Endodermal cell (in vitro differentiated cells): Measurements from ENCODE around the gene IGF2. TPM values are rescaled to one million over a fixed set of nuclear protein-coding genes. Genes with fewer than 3 reads are reported as not detected.

Source experiments
- DNase-seq: peaks from one replicate; pipeline ENCODE4 v3.0.0-alpha.2; 2017
- H3K27ac ChIP-seq: 2 replicates; pipeline ENCODE4 v1.5.1; 2013; ENCODE audit warnings: mild to moderate bottlenecking, low read depth, low read length, moderate library complexity
- H3K27me3 ChIP-seq: 2 replicates; pipeline ENCODE4 v1.6.1; 2013; ENCODE audit warnings: mild to moderate bottlenecking, low read length, moderate library complexity; ENCODE audit not compliant: insufficient read depth, control insufficient read depth, poor library complexity, severe bottlenecking
- H3K36me3 ChIP-seq: 2 replicates; pipeline ENCODE4 v1.7.0; 2013; ENCODE audit warnings: mild to moderate bottlenecking, low read length, moderate library complexity; ENCODE audit not compliant: control insufficient read depth, insufficient read depth
- H3K4me1 ChIP-seq: one replicate; pipeline ENCODE4 v1.7.0; 2013; ENCODE audit warnings: low read length; ENCODE audit not compliant: control insufficient read depth, insufficient read depth
- H3K4me3 ChIP-seq: 2 replicates; pipeline ENCODE4 v1.5.1; 2013; ENCODE audit warnings: mild to moderate bottlenecking, low read length, moderate library complexity
- H3K9ac ChIP-seq: 2 replicates; pipeline ENCODE4 v1.6.1; 2013; ENCODE audit warnings: mild to moderate bottlenecking, low read length, moderate library complexity; ENCODE audit not compliant: poor library complexity, severe bottlenecking; ENCODE audit errors: extremely low read depth
- H3K9me3 ChIP-seq: 2 replicates; pipeline ENCODE4 v1.6.1; 2013; ENCODE audit warnings: mild to moderate bottlenecking, low read length, moderate library complexity; ENCODE audit not compliant: control insufficient read depth
- H3K27ac Mint-ChIP-seq: 2 replicates; pipeline ENCODE4 v1.8.0; 2020; ENCODE audit warnings: mixed read lengths
- H3K27me3 Mint-ChIP-seq: 2 replicates; pipeline ENCODE4 v1.8.0; 2021; ENCODE audit warnings: mild to moderate bottlenecking, mixed read lengths; ENCODE audit not compliant: insufficient read depth
- H3K36me3 Mint-ChIP-seq: 2 replicates; pipeline ENCODE4 v1.8.0; 2020; ENCODE audit warnings: low read depth, mixed read lengths
- H3K4me1 Mint-ChIP-seq: 2 replicates; pipeline ENCODE4 v1.8.0; 2020; ENCODE audit warnings: mixed read lengths
- H3K4me3 Mint-ChIP-seq: 2 replicates; pipeline ENCODE4 v1.8.0; 2020; ENCODE audit warnings: mild to moderate bottlenecking, moderate library complexity, mixed read lengths
- H3K9me3 Mint-ChIP-seq: 2 replicates; pipeline ENCODE4 v1.8.0; 2020; ENCODE audit warnings: mild to moderate bottlenecking, mixed read lengths
- WGBS, 2 experiments: methylation state at CpG; one replicate each; pipeline versions ENCODE4 v1.1.5 to v1.1.7; 2013; ENCODE audit warnings: missing lambda C conversion rate in 2 of 2, mixed read lengths in 1 of 2; ENCODE audit not compliant: insufficient coverage in 1 of 2, insufficient read length in 1 of 2; 5-methylcytosine and 5-hydroxymethylcytosine counted together
- total RNA-seq, 2 donors: library from RNA; stranded (reverse); fragmentation: NEBNext Ultra II Directional in 1 of 2; extraction: Animal tissue kit (Norgen Biotek cat#: 25700) in 1 of 2; gene quantifications; 2 replicates in 1 of 2; 3 replicates in 1 of 2; pipeline ENCODE4 v1.2.1, GENCODE V29; 2021
- TF ChIP-seq, protein P1 (sequence below): fragments of 200-600 bp; sonication (generic); conservative IDR thresholded peaks from 2 replicates; pipeline ENCODE4 v1.5.0; 2021; ENCODE audit warnings: antibody characterized with exemption, mild to moderate bottlenecking

Gene IGF2
- total RNA-seq, 2 donors from 2014 or later = 0.80 to 5.1 TPM

DNA sequence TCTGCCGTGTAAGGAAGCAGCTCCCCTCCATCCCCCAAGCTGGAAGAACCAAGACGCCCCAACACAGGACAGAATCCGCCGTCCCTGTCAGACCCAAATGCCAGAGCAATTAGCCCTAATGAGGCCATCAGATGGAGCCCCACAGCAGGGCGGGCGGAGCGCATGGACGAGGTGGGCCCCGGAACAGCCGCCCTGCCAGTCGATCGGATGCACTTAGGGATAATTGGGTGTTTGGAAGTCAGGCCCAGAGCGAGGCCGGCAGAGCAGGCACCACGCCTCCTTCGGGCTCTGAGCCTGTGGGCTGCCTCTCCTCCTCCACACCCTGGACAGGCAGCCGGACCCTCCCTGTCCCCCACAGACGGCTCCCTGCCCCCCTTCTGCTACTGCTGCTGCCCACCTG lies 37.9 kb upstream of the IGF2 start:
- H3K9me3 ChIP-seq = no peaks in the 10 kb centered on the region
- H3K4me3 Mint-ChIP-seq = no peak overlapping the region
- no peak for DNase-seq
- no peak overlapping the region for H3K27ac Mint-ChIP-seq
- H3K4me1 Mint-ChIP-seq = no peaks in the 10 kb centered on the region
- TF ChIP-seq, protein P1, sequence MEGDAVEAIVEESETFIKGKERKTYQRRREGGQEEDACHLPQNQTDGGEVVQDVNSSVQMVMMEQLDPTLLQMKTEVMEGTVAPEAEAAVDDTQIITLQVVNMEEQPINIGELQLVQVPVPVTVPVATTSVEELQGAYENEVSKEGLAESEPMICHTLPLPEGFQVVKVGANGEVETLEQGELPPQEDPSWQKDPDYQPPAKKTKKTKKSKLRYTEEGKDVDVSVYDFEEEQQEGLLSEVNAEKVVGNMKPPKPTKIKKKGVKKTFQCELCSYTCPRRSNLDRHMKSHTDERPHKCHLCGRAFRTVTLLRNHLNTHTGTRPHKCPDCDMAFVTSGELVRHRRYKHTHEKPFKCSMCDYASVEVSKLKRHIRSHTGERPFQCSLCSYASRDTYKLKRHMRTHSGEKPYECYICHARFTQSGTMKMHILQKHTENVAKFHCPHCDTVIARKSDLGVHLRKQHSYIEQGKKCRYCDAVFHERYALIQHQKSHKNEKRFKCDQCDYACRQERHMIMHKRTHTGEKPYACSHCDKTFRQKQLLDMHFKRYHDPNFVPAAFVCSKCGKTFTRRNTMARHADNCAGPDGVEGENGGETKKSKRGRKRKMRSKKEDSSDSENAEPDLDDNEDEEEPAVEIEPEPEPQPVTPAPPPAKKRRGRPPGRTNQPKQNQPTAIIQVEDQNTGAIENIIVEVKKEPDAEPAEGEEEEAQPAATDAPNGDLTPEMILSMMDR = no peak
- WGBS, 2 experiments = 89 to 96% methylated on average over 10 to 18 of the region's 18 CpGs
- no peaks in the 10 kb centered on the region for H3K36me3 Mint-ChIP-seq
- no peaks in the 10 kb centered on the region for H3K4me1 ChIP-seq
- H3K36me3 ChIP-seq = no peaks in the 10 kb centered on the region
- no peak overlapping the region for H3K27ac ChIP-seq
- H3K4me3 ChIP-seq = no peak overlapping the region
- H3K27me3 Mint-ChIP-seq = no peaks in the 10 kb centered on the region
- no peaks in the 10 kb centered on the region for H3K27me3 ChIP-seq
- no peak overlapping the region for H3K9ac ChIP-seq
- no peaks in the 10 kb centered on the region for H3K9me3 Mint-ChIP-seq

DNA sequence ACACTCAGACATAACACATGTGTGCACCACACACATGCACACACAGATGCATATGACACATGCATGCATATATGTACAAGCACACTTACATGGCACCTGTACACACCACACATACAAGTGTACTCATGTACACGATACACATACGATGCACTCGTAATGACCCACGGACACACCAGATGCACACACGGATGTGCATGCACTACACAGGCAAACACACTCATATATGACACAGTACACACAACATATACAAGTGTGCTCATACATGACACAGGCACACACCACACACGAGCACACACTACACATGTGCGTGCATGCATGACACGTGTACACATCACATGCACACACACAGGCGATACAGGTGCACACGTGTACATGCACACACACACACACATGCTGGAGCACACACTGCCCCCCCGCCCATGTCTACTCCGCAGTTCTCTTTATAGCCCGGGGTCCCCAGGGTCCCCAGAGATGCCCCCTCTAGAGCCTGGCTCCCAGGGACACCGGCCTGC lies 37.3 kb upstream of the IGF2 start:
- Histone ChIP-seq H3K27me3 (no peaks in the 10 kb centered on the region), H3K36me3 (no peaks in the 10 kb centered on the region), H3K4me1 (no peaks in the 10 kb centered on the region), H3K9ac (no peak overlapping the region), H3K4me3 (no peak overlapping the region), H3K9me3 (no peaks in the 10 kb centered on the region), H3K27ac (no peak overlapping the region)
- no peak for DNase-seq
- 92 to 100% methylated on average over 2 to 14 of the region's 14 CpGs for WGBS, 2 experiments
- Mint-ChIP-seq H3K9me3 (no peaks in the 10 kb centered on the region), H3K27me3 (no peaks in the 10 kb centered on the region), H3K36me3 (no peaks in the 10 kb centered on the region), H3K4me1 (no peaks in the 10 kb centered on the region), H3K4me3 (no peak overlapping the region), H3K27ac (no peak overlapping the region)
- TF ChIP-seq, protein P1 = no peak

DNA sequence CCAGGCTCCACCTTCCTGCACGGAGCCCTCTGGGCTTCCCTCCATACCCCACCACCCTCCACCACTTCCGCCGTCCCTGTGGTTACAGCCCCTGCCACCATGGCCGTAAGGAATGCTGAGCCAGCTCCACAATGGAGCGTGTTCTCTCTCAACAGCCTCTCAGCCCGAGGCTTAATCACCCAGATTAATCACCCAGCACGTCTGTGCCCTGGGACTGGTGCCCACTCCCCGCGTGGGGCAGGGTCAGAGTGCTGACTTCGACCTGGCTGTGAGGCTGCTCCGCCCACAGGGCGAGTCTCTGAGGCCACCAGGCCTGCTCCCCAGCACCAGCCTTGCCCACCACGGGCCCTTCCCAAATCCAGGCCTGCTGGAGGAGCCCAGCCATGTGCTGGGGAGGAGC lies 36.5 kb upstream of the IGF2 start:
- Histone ChIP-seq H3K9me3 (no peaks in the 10 kb centered on the region), H3K36me3 (no peaks in the 10 kb centered on the region), H3K27ac (no peak overlapping the region), H3K9ac (no peak overlapping the region), H3K4me1 (no peaks in the 10 kb centered on the region), H3K27me3 (no peaks in the 10 kb centered on the region), H3K4me3 (no peak overlapping the region)
- no peak overlapping the region for H3K4me3 Mint-ChIP-seq
- no peak overlapping the region for H3K27ac Mint-ChIP-seq
- H3K36me3 Mint-ChIP-seq = no peaks in the 10 kb centered on the region
- no peaks in the 10 kb centered on the region for H3K27me3 Mint-ChIP-seq
- TF ChIP-seq, protein P1 = no peak
- no peaks in the 10 kb centered on the region for H3K9me3 Mint-ChIP-seq
- no peak for DNase-seq
- H3K4me1 Mint-ChIP-seq = no peaks in the 10 kb centered on the region
- whole genome bisulfite sequencing, 2 experiments = 79 to 89% methylated on average over 10 to 13 of the region's 13 CpGs
